Putamen (tissue), 1 donor: ENCODE measurements around the gene SPEM1.

Source experiments
- DNase-seq: peaks from one replicate; pipeline ENCODE4 v3.0.0-alpha.2; 2016; ENCODE audit warnings: low spot score

The SPEM1 gene

GRCh38 chr17:7418472-7419152 is 1.5 kb upstream of the SPEM1 start:
- DNase-seq, result no peak

DNA sequence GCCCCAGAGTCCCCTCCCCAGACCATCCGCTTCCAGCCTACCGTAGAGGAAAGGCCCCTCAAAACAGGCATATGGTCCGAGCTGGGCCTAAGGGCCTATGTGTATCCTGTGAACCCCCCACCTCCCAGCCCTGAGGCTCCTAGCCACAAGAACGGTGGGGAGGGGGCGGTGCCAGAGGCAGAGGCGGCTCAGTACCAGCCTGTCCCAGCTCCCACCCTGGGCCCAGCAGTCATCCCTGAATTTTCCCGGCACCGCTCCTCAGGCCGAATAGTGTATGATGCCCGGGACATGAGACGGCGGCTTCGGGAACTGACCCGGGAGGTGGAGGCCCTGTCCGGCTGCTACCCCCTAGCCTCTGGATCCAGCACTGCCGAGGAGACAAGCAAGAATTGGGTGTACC is 1.1 kb downstream of the SPEM1 start:
- no peak for DNase-seq

DNA sequence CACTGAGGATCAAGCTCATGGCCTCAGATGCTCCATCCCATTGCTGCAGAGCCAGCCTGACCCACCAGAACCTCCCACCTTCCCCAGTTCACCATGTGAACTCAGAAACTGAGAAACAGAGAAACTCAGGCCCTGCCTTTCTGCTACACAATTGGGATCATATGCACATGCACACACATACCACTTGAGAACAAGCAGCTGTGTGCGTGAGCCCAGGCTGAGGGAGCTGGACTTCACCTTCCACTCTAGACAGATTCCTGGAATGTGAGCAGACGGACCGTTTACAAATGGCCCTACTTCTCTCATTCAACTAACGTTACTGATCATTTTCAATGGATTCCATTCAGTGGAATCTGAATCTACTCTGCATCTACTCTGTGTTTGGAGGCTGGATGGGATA is 3.6 kb downstream of the SPEM1 start:
- no peak for DNase-seq

- no peak for DNase-seq
These were observed 5.2 kb downstream of the SPEM1 start, which contains the start of gene SPEM2 for GRCh38 chr17:7425316-7425715. SPEM2 (plus strand) TSS chr17:7425616; CDS start chr17:7425689, 73 bp downstream.

DNA sequence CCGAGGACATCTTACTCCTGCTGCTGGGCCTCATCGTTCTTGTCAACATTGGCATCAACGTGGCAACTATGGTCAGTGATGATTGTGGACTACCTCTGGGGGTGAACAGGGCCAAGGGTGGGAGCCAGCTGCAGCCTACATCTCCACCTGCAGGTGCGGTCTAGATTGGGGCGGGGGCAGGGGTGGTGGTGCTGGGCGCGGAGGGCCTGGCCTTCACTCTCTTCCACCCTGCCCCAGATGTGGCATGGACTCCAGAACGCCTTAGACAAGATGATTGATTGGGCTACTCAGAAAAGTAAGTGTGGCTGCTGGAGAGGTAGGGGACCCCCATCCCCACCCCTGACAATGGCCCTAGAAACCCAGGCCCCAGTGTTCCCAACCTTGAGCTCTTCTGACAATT is 5.6 kb downstream of the SPEM1 start:
- no peak for DNase-seq

- DNase-seq, result no peak
These were observed 6.2 kb downstream of the SPEM1 start for GRCh38 chr17:7426203-7426863.

- no peak for DNase-seq
These were observed 6.9 kb downstream of the SPEM1 start for GRCh38 chr17:7426896-7427489.

DNA sequence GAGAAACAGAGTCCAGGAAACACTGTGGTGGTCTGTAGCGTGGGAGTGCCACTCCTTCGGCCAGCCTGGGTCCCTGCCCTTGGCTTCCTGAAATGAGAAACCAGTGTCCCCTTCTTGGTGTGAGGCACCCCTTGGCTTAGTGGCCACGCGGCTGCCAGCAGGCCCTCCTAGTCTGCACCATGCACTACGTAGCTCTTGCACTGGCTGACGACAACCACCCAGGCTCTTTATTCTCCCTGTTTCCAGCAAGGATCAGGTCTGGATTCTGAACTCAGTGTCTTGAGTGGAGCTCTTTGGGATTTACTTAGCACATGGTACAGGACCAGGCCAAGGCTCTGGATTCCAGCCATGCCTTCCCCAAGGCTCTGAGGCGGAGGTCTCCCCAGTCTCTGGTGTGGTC is 7.4 kb downstream of the SPEM1 start:
- DNase-seq, result no peak

GRCh38 chr17:7428557-7428956 is 8.4 kb downstream of the SPEM1 start, which contains the start of gene SPEM3:
SPEM3 (plus strand) TSS chr17:7428857; CDS start chr17:7428903, 46 bp downstream.
- DNase-seq, result no peak

GRCh38 chr17:7429722-7430121 is 9.6 kb downstream of the SPEM1 start:
- DNase-seq, result no peak

DNA sequence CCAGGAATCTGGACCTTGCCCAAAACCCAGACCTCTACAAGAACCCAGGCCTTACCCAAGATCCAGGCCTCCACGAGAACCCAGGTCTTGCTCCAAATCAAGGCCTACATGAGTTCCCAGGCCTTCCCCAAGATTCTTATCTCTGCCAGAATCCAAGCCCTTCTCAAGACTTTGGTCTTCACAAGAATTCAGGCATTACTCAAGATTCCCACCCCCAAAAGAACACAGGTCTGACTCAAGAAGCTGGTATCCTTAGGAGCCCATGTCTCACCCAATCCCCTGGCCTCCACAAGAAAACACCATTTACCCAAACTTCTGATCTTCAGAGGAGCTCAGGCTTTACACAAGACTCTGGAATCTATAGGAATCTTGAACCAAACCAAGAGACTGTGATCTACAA is 11.1 kb downstream of the SPEM1 start:
- no peak for DNase-seq

GRCh38 chr17:7432296-7432695 is 12.2 kb downstream of the SPEM1 start:
- DNase-seq, result no peak

- no peak for DNase-seq
These were observed 15.8 kb downstream of the SPEM1 start for GRCh38 chr17:7435676-7436555.

DNA sequence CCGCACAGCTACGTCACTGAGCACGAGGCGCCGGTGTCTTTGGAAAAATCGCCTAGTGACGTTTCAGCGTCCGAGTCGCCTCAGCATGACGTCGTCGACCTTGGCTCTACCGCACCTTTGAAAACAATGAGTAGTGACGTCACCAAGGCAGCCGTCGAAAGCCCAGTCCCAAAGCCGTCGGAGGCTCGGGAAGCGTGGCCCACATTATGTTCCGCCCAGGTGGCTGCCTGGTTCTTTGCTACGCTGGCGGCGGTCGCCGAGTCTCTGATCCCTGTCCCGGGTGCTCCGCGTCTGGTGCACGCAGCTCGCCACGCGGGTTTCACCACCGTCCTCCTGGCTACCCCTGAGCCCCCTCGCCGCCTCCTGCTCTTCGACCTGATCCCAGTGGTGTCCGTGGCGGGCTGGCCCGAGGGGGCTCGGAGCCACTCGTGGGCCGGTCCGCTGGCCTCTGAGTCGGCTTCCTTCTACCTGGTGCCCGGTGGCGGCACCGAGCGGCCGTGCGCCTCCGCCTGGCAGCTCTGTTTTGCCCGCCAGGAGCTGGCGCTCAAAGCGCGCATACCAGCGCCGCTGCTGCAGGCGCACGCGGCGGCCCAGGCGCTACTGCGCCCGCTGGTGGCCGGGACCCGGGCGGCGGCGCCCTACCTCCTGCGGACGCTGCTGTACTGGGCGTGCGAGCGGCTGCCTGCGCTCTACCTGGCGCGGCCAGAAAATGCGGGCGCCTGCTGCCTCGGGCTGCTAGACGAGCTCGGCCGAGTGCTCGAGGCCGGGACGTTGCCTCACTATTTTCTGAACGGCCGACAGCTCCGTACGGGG is 16.6 kb downstream of the SPEM1 start:
- DNase-seq, result peak; percentile 74

GRCh38 chr17:7437369-7437863 is 17.3 kb downstream of the SPEM1 start:
- no peak for DNase-seq

DNA sequence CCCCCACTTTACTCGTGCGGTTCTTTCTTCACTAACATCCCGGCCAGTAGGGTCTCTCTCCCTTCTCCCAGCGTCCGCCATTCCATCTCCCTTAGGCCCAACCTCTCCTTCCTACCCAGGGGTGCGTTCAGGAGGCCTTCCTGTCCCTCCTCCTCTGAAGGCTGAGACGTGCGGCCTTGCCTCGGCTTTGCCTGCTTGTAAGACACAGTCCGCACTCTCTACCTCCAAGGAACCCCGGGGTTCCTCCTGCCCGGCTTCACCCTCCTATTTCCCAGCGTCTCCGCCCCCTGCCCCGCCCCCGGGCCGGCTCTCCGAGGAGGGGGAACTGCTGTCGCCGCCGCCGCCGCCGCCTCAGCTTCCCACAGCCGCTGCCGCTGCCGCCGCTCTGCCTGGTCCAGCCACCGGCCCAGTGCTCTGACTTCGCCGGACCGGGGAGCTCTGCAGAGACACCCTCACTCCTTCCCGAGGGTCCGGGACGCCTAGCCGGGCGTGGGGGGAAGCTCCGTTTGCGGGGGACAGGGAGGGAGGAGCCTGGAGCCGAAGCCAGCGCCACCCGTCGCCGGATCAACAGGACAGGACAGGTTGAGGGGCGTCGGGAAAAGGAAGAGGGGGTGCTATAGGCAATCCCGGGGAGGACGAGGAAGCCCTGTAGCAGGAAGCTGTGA is 18.0 kb downstream of the SPEM1 start:
- DNase-seq, result no peak

- DNase-seq, result no peak
These were observed 18.7 kb downstream of the SPEM1 start for GRCh38 chr17:7438656-7439460.

GRCh38 chr17:7439462-7440112 is 19.5 kb downstream of the SPEM1 start, which contains the start of gene FGF11:
FGF11 (plus strand) TSS chr17:7439512; CDS start chr17:7439621, 109 bp downstream.
- no peak for DNase-seq
